GM21528 (cell line): ENCODE measurements around the gene NEK11.

Experiments
- ATAC-seq: cut with Tn5 transposase; IDR thresholded peaks from one replicate; pipeline ENCODE4 v1.9.1; 2021; ENCODE audit warnings: mild to moderate bottlenecking, moderate library complexity; ENCODE audit not compliant: unreplicated experiment, low FRiP score

The NEK11 gene

DNA sequence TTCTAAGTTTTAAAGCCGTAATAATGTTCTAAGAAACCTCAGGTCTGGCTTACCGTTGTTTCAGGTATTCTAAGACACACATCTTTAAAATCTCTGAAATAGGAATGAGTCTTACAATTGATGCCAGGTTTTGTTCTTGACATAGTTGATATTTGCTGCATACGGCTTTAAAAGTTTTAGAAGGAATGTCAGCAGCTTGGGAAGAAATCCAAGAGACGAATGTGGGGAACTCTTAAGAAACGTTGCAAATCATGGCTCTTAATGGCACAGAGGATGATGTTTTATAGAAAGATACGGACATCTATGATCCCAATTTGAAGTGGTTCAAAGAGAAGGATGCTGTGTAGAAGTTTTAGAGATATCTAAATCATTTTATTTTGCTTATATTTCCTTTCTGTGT, 366.4 kb downstream of the NEK11 start:
- no peak for ATAC-seq

GRCh38 chr3:131393868-131394267, 367.2 kb downstream of the NEK11 start:
- no peak for ATAC-seq

DNA sequence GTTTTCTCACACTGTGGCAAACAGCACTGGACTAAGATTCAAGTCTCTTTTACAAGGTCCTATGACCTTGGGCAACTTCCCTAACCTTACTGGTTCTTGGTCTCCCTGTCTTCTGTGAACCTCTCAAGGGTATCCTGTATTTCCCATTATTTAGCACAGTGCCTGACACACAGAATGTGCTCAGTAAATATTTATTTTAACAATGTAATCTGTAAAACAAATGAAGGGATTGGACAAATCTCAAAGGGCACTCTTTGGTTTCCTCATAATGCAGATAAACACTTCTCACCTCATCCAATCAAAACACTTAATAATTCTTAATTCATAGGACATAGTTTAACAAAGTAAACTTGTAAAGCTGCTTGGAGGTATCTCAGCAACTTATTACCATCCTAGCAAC, 367.7 kb downstream of the NEK11 start:
- no peak for ATAC-seq

DNA sequence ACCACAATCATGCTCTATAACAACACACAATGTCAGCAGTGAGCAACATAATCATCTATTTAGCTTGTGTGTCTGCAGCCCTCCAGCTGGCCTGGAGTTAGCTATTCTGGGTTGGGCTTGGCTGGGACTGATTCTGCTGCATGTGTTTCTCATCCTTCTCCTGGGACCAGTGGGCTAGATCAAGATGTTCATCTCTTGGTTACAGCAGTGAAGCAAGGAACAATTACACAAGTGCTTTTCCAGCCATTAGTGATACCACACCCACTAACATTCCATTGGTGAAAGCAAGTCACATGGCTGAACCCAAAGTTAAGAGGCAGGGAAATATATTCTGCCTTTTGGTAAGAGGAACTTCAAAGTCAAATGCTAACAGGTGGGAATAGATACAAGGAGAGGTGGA, 369.5 kb downstream of the NEK11 start:
- no peak for ATAC-seq

DNA sequence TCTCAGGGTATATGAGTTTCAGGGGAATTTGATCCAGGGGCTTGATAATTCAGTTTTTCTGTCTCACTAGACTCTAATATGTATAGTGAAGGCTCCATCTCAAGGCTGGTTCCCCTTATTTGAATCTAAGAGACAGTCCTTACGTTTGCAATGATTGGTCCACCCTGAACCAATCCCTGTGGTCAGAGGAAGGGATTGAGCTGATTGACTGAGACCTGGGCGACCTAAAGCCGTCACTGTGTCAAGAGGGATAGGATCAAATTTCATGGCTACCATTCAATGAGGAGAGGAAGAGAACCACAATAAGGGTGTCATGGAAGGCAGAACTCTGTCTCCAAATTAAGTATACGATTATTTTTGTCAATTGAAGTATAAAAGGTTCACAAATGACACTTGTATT, 371.2 kb downstream of the NEK11 start:
- no peak for ATAC-seq
